Metanephros (tissue), 2 donors: ENCODE data around the gene OR10A3. TPM values are rescaled to one million over a fixed set of nuclear protein-coding genes. Genes with fewer than 3 reads are reported as not detected.

Source experiments
- small RNA-seq: library from RNA; depleted of rRNA; stranded (forward); fragments of <200 nt; gene quantifications from one replicate; pipeline ENCODE3, GENCODE V24; 2014; ENCODE audit warnings: low replicate concordance
- total RNA-seq: library from RNA; depleted of rRNA; stranded (reverse); fragments of >200 nt; gene quantifications from one replicate; pipeline ENCODE4 v1.2.3, GENCODE V29; 2014

OR10A3 gene
- not detected for total RNA-seq

GRCh38 chr11:7941608-7942007, at the start of gene OR10A3:
Gene OR10A3 (minus strand): TSS chr11:7941708. CDS start chr11:7939520, 2,188 bp downstream.

DNA sequence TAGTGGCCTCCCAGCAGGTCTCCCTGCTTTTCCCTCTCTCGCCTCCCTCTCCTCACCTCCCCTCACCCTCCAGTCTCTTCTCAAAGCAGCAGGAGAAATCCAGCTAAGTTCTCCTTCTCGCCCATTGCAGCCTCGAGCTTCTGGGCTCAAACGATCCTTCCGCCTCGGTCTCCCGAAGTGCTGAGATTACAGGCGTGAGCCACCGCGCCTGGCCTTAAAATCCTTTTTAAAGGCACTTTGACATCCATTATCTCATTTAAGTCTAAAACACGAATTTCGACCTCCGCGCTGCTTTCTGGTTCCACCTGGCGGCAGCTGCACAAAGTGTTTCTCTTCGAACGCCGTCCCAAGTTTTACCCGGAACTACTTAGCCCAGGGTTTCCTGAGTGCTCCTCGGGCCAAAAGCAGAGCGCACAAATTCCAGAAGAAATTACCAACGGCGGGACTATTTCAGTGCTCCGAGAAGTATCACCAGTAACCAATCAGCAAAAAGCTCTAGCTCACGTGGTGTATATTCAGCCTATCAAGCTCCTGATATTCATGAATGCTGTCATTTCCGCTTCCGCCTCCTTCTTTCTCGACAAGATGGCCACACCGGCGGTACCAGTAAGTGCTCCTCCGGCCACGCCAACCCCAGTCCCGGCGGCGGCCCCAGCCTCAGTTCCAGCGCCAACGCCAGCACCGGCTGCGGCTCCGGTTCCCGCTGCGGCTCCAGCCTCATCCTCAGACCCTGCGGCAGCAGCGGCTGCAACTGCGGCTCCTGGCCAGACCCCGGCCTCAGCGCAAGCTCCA, 45.5 kb upstream of the OR10A3 start, which contains the start of gene EIF3F:
EIF3F (plus strand) TSS at position 570 of the 792 bp plus-strand sequence; CDS start at position 586, 16 bp downstream.

GRCh38 chr11:7965386-7965785, 23.9 kb upstream of the OR10A3 start, which contains the start of gene NLRP10:
Gene NLRP10 (minus strand): TSS chr11:7965447. CDS start chr11:7963495, 1,952 bp downstream.

GRCh38 chr11:7931168-7931567, 10.3 kb downstream of the OR10A3 start, which contains the start of gene OR10A6:
Gene OR10A6 (minus strand): TSS chr11:7931268. CDS start chr11:7928662, 2,606 bp downstream.

Small RNAs within 50 kb of the gene (small RNA-seq; reads per million reads assigned to genes)
- gene COX6CP5 (not detected), gene RNU6-943P (not detected)

Other genes with a start within 250 kb of the OR10A3 start
- 5.3 TPM for gene OVCH2, start 235.2 kb downstream of the OR10A3 start, total RNA-seq
- 0.18 TPM for gene OR5P2, start 144.8 kb downstream of the OR10A3 start, total RNA-seq
- 0.35 TPM for gene OR5P3, start 110.9 kb downstream of the OR10A3 start, total RNA-seq
- gene OR10A6, start 10.4 kb downstream of the OR10A3 start, total RNA-seq: not detected
- not detected for gene NLRP10, start 23.7 kb upstream of the OR10A3 start, total RNA-seq
- 669 TPM for gene EIF3F, start 45.6 kb upstream of the OR10A3 start, total RNA-seq
- gene TUB, start 139.5 kb upstream of the OR10A3 start, total RNA-seq: 20.4 TPM
- gene RIC3, start 227.3 kb upstream of the OR10A3 start, total RNA-seq: 11.2 TPM